Stimulated activated CD8-positive, alpha-beta memory T cell treated with anti-CD3 and anti-CD28 coated beads, Interleukin-7, amount 100 ng/mL, for 1 hour (primary cell): ENCODE measurements around the gene SGCA.

Experiments used
- DNase-seq, 2 donors: peaks; one replicate each; pipeline ENCODE4 v3.0.0-alpha.2; 2020; ENCODE audit warnings: low read depth in 2 of 2

Gene SGCA

DNA sequence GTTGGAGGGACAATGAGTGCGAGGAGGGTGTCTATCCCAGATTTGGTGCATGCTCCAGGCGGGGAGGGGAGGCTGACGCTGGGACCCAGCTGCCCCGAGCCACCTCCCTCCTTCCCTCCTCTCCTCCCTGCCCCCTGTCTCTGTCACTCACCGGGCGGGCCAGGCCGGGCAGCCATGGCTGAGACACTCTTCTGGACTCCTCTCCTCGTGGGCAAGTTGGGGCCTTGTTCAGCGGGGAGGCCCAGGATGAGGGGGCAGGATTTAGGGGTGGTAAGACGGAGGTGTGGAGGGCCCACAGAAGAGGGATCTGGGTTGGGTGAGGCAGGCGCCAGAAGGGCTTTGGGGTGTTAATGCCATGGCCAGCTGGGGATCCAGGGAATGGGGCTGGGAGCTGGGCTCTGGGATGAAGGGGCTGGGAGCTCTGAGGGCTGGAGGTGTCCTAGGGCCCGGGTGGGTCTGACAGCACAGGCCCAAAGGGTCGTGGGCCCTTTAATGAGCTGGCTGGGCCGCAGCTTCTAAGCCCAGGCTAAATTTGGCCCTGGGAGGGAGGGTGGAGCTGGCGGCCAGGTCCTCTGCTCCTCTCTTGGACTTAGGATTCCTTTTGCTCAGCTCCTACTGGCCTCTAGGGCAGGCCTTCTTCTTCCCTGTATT lies at the start of gene SGCA:
Gene SGCA (plus strand): TSS at position 139 of the 651 bp plus-strand sequence. CDS start 36 bp downstream, at position 175.
- no peak for DNase-seq

DNA sequence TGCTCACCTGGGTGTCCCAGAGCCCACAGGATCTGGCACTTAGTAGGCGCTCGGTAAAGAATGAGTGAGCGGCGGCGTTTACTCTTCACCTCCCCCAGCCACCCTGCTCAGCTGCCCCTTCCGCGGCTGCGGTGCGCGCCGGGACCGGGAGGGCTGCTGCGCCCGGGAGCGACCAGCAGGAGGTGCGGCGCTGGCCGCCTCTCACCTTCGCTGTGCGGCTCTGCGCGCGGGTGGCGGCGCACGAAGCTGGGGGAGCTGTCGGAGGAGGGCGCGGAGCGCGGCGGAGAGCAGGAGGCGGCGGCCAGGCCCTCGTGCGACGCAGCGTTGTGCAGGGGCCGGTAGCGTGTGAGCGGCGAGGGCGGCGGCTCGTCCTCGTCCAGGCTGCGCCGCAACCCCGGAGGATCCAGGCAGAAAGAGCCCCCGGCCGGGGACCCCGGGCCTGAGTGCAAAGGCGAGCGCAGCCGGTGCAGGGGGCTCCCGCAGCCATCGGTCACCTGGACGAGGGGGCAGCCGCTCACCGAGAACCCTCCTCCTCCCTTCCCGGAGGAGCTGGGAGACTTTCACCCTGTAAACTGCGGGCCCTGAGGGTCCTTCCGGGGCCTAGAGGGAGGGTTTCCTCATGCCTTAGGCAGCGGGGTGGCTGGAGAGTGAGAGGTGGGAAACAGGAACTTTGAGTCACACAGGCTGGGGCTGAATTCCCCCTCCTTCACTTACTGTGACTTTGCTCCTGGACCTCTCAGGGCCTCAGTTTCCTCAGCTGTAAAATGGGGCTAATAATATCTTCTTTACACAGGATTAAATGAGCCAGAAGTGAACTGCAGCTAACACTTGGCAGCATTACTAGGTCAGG lies 48.4 kb upstream of the SGCA start:
- peak in 1 of 2 donors; percentile 35 for DNase-seq

DNA sequence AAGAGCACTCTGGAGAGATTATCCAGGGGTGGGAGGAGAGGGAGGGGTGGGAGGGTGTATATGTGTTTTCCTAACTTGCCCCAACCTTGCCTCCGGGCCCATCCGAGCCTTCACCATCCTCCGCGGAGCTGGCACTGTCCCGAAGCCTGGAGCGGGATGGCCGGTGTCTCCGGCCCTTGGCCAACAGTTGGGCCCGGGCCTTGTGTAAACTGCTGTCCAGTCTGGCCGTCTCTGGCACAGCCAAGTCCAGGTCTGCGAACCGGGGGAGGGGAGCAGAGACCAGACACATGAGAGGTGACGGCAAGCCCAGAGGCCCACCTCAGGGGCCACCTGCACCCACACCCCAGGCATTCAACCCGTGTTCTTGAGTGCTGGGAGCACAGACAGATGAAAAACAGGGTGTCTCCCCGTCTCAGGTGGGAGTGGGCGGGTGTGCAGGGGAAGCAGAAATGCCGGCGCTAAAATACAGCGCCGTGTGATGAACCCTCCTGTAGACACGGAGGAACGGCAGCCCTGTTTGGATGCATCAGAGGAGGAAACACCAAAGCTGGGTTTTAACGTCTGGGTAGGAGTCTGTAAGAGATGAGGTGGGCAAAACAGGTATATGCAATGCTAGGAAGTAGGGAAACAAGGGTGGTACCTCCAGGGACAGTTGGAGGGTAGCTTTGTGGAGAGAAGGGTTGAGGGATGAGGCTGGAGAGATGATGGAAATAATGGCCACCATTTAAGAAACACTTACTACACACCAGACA lies 47.6 kb upstream of the SGCA start:
- DNase-seq = no peak

DNA sequence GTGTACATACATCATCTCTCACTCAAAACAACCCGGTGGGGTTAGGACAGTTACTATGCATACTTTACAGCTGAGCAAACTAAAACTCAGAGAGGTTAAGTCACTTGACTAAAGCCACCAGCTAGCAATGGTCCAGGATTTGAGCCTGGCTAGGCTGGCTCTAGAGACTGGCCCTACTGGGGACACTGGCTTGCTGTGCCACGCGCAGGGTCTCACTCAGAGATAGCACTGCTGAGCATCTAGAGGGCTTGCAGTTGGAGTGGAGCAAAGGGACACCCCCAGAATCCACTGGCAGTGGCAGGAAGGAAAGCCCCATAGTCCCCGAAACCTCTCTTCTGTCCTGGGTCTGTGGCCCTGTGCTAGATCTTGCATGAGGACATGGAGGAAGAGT lies 47.0 kb upstream of the SGCA start:
- no peak for DNase-seq

DNA sequence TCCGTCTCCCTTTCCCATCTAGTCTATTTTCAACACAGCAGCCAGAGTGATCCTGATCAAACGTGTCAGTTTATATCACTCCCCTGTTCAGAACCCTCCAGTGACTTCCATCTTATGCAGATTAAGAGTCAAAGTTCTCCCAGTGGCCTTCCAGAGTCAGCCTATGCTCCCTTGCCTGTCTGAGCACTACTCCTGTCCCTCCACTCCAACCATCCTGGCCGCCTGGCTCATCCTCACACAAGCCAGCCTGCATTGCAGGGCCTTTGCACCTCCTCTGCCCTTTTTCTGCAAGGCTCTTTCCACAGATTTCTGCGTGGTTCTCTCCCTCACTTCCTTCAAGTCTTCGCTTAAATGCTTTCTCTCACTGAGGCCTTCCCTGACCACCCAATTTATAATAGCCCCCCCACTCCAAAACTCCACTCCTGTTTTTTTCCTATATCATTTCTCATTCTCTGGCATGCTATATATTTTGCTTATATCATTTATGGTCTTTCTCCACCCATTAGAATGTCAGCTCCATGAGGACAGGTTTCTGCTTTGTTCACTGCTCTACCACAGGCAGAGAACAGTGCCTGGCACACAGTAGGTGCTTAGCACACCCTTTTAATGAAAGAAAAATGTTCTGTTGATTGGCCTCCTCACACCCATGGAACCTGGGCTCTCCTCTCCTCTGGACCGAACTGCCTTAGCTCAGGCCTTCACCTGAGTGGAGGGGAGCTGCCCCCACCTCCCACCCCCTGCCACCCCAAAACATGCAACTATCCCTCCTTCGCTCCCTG lies 45.1 kb upstream of the SGCA start:
- no peak for DNase-seq

DNA sequence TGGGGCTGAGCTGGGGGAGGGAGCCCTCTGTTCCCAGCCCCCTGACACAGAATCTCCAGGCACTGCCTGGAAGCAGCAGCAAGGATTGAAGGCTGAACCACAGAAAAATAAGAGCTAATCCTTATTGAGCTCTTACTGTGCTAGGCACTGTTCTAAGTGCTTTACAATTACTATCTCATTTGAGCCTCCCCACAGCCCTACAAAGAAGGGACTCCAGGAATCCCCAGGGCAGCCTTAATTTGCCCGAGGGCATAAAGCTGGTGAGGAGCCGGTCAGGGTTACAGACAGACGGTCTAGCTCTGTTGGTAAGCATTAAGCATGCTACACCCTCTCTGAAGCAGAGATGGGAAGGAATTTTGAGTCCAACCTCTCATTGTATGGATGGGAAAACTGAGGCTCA lies 42.9 kb upstream of the SGCA start:
- DNase-seq = no peak

DNA sequence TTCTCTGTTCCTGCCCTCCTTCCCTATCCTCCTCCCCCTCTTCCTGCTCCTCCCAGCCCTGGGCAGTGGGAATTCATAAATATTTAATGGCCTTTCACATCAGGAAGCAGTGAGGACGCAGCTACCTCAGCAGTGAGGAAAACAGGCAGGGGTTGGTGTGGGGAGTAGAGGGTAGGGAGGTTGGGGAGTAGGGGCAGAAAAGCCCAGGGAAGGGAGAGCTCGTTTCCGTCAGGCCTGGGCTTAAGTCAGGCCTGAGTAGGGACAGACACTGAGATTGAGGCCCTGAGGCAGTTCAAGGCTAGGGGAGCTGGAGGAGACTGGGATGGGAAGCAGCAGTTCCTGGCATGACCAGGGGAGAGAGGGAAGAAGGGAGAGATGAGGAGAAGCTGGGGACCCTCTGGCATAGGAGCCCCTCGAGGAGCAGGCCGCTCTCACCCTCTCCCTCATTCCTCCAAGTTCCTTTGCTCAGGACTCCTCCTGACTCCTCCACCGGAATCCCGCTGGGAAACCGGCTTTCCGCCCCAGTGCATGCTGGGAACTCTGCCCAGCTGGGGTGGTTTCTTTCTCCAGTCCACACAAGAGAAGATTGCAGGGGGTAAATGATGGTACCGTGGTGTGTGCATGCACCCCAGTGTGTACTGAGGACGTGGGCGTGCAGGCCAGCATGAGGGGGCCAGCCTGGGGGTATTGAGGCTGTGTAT lies 42.0 kb upstream of the SGCA start:
- DNase-seq = no peak

DNA sequence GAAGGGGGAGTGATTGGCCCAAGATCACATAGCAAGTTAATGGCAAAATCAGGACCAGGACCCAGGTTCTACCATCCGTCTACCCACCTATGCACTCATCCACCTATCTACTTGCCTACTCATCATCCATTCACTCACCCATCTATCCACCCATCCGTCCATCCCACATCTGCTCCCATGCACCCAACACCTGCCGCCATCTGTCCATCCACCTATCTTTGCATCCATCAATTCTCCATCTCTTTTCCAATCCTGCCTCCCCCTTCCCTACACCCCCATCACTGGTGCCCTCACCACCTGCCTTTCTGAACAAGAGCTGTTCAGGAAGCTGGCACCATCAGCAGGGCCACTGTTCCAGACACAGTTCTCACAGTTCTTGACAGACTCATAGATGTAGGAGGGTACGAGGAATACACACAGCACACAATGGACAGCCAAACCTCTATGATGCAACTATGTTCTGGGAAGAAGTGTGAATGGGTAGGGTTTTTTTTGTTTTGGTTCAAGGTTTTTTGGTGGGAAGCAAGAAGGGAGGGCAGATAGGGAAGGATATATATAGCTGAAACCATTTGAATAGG lies 40.3 kb upstream of the SGCA start:
- DNase-seq = no peak

DNA sequence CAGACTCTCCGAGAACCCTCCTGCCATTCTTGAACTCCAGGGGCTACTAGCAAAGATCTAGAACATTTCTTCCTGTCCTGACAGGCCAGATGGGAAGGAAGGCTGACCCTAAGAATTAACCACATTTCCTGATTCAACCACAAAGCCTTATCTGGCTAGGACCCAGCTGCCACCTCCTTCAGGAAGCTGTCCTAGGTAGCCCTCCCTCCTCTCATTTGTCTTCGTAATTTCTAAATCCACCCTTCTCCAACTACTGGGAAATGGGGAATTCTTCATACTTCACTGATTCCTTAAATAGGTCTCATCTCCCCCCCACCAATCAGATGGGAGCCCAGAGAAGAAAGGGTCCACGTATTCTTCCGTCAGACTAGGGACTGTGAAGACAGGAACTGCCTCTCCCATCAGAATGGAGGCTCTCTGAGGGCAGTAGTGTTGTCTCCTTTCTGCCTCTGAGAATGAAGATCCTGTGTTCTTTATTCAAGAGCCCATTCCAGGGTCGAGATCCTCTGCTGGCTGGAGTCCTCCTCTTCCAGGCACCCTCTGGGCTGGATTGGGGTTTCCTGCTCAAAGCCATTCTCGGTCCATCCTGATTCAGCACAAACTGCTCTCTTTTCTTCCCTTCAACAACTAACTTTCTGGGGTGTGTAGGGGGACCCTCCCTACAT lies 38.0 kb upstream of the SGCA start:
- no peak for DNase-seq

DNA sequence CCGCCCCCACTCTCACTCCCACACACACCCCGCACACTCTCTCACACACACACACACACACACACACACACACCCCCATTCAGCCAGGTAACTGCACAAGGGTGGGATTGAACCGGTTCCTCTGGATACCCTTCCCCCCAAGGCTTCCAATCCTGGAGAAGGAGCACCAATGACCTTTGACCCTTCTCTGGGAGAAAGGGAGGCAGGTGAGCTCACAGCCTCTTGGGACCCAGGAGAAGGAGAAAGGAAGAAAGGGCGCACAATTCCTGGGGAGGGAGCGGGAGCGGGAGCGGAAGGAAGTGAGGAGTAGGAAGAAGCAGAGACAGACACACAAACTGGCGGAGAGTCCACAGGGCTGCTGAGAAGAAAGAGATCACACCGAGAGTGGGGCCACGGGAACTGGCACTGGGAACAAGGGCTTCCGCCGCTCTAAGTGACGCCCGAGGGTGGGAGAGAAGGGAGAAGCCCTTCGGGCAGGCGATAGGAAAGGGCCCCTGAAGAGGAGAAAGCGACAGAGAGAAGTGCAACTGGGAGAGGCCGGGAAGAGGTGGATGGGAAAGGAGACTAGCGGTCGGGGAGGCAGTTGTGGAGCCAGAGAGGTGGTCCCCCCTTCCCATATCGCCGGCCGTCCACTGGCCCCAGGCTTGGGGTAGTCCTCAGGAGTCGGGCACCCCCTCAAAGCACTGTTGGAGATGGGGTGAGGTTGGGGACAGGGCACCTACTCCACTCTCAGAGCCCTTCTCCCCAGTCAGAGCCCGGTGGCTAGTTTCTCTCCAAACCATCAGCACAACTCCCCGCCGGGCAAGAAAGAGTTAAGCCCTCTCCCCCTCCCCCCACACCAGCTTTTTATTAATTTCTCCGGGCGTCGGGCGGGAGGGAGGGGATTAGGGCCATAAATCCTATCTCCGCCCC lies 37.1 kb upstream of the SGCA start:
- DNase-seq = no peak

DNA sequence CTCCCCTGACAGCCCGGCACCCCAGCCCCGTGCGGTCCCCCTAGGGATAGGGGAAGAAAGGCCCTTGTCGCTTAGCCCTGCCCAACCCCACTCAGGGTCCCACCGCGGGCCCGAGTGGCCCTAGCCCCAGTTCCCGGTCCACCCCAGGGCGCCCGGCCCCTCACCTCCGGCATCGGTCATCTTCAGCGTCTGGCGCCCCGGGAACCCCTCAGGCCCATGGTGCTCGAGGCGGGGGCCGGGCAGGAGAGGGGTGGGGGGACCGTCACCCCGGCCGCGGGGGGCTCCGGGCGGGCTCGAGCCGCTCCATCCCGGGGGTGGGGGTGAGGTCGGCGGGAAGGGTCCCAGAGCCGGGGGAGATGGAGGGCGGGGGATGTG lies 36.5 kb upstream of the SGCA start:
- DNase-seq = no peak

DNA sequence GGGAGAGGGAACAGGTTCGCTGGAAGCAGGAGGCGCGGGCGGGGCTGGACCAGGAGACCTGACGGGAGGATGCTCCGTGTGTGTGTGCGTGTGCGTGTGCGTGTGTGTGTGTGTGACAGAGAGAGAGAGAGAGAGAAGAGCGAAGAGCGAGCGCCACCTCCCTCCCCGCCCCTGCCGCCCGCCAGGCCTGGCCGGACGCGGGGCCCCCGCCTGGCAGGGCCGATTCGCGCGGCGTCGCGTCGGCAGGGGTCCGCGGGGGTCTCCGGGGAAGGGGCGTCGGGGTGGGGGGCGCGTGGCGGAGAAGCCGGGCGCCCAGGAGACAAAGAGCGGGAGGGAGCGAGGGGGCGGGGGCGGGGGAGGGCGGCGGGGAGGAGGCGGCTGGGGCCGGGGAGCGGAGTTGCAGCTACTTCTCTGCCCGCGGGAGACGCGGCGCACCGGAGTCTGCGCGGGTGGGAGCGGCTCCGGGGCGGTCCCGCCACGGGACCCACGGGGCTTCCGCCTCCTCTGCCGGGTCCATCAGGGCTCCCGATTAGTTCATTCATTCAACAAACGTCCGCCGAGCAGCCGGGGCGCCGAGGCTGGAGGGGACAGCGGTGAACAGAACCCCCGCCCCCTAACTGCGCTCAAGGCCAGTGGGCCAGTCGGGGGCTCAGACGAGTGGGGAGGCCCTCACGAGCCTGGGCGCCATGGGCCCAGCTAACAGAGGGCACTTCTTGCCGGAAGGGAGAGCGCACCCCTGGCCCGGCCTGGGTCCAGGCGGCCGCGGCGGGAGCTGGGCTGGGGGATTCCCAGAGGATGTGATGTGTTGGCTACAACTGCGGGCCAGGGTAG lies 35.9 kb upstream of the SGCA start, which contains the start of gene SAMD14:
Gene SAMD14 (minus strand): TSS at position 433 of the 831 bp plus-strand sequence. CDS start 5,201 bp downstream, outside the sequence.
- DNase-seq = no peak

DNA sequence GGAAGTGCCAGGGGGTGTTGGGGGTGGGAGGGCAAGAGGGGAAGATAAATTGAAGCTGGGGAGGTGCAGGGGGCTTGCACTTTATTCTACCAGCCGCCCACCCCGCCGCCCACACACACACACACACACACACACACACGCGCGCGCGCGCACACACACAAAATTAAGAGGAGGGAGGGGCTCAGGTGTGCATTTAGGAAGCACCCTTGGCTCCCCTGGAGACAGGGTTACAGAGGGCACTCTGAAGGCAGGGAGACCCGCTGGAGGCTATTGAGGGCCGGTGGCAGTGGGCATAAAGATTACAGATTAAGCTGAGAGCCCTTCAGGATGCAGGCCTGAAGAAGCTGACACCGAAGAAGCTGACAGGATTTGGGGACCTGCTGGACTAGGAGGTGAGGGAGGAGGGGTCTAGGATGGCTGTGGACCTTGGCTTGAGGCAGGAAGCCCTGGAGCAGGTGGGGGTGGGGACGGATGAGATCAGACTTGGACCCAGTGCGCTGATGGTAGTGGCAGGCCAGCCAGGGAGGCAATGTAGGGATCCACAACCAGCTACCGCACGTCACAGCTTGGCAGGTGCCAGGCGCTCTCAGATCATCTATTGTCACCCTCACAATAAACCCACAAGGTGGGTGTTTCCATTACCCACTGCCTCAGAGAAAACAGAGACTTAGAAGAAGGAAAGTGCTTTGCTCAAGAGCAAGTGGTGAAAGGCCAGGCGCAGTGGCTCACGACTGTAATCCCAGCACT lies 35.1 kb upstream of the SGCA start:
- DNase-seq = no peak

DNA sequence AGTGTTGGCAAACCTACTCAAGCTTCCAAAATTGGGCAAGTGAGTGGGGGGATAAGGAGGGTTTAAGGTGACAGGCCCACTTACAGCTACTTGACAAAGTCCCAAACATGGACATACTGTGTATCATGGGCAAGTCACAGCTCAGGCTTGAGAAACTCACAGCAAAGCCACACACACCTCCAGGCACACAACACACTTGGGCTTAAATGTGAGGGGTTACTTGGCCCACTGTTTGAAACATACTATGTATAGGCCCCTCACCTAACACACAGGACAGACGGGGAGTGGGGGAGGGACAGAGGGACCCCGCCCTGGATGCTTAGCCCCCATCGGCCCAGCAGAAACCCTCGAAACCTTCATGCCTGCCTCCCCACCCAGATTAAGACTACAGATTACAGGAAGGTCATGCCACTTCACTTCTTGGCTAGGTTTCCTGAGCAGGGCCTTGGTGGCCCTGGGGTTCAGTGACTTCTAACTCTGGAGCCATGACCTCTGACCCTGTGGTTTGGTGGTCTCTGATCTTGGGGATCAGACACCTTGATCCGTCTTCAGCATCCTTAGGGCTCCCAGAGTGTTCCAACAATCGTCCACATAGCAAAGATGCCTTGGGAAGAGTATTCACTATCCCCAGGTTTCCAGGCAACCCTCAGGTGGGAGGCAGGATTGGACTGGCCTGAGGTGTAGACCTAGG lies 33.6 kb upstream of the SGCA start:
- no peak for DNase-seq

DNA sequence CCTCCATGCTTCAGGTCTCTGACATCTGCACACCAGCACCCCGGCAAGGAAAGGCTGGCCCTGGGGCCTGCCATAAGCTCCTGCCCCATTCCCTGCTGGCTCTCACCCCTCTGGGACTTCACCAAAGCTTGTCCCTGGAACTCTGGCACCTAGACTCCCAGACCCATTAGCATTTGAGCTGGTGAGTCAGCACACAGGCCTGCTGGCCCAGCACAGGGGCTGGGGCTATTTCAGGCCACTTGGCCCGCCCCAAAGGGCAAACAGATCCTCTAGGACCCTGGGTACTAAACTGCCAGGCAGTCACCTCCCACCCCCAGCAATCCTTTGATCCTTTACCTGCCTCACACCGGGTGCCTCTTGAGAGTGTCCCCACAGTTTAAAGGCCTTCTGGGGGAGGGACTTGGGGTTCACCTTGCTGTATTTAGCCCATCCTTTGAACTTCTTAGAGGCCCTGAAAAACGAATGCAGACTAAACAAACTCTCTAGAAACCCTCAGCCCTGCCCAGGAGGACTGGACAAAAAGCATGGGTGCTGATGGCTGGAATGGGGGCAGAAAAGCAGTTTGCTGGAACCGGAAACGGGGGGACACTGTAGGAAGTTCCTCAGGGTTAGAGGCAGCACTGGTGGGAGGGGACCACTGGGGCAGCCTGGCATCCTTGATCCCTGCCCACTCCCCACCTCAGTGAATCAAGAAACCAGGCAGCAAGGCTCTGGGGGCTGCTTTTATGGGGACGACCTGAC lies 32.6 kb upstream of the SGCA start:
- no peak for DNase-seq

DNA sequence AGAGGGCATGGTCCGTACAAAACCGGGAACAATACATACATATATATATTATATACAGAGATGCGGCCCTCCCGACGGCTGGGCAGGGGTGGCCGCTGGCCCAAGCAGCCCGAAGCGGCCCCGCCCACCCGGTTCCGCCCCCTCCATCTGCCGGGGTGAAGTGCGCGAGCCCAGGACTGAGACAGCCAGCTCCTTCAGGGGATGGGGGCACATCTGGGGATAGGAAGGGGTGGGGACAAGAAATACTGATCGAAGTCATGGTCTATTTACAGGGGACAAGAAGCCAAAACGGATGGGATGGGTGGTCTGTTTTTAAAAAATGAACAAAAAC lies 32.1 kb upstream of the SGCA start:
- no peak for DNase-seq
